Measurements from ENCODE around the gene BBS9.

GRCh38 chr7:33428415-33428814 lies 299.1 kb downstream of the BBS9 start:
- TF ChIP-seq CTCF (IDR thresholded peaks at IDR 0.05; ENCODE audit: insufficient read depth, low read length, poor library complexity, severe bottlenecking) (no peak), EZH2phosphoT487 (conservative IDR thresholded peaks at IDR 0.05; ENCODE audit: low read length) (no peak)

Measured in SU-DHL-6 (cell line).